Measurements from ENCODE around the gene GIGYF1. TPM values are rescaled to one million over a fixed set of nuclear protein-coding genes. Genes with fewer than 3 reads are reported as not detected.
"Not testable (repeated sequence)": the region's sequence is repeated elsewhere in the genome, so short reads cannot be mapped to it uniquely, and the experiment has no call there.

GIGYF1 gene
- polyA plus RNA-seq, 1 experiment = 4.4 TPM

DNA sequence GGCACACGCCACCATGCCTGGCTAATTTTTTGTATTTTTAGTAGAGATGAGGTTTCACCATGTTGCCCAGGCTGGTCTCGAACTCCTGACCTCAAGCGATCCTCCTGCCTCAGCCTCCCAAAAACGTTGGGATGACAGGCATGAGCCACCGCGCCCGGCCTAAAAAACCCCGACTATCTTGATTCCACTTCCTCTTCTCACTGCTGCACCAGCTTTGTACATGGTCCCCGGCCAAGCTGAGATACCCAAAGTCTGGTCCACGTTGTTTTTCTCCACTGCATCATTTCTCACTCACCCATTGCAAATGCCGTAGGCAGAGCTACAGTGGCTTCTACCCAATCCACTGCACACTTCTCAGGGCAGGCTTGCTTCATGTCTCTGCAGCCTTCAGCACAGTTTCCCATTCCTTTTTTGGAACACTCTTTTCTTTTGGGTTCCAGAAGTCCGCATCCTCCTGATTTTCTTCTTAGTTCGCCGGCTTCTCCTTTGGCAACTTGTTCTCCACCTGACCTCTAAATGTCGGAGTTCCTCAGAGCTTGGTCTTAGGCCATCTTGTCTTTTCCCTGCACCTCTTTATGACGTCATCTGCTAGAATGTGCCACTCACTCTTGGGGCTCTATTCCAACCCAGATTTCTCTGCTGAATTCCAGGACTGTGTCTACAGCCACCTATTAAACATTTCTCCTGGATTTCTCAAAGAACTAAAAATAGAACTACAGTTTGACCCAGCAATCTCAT, 26.6 kb downstream of the GIGYF1 start:
- Histone ChIP-seq H3K27me3 (ENCODE audit: control insufficient read depth, insufficient read depth, low read length) (peaks cover 19% of the 10 kb centered on the region), H3K27ac (ENCODE audit: low read depth, low read length) (no peak overlapping the region), H3K9me3 (ENCODE audit: control insufficient read depth, insufficient read depth, low read length) (no peaks in the 10 kb centered on the region), H3K4me3 (ENCODE audit: low read depth, low read length) (no peak overlapping the region)
- TF ChIP-seq, protein P1, sequence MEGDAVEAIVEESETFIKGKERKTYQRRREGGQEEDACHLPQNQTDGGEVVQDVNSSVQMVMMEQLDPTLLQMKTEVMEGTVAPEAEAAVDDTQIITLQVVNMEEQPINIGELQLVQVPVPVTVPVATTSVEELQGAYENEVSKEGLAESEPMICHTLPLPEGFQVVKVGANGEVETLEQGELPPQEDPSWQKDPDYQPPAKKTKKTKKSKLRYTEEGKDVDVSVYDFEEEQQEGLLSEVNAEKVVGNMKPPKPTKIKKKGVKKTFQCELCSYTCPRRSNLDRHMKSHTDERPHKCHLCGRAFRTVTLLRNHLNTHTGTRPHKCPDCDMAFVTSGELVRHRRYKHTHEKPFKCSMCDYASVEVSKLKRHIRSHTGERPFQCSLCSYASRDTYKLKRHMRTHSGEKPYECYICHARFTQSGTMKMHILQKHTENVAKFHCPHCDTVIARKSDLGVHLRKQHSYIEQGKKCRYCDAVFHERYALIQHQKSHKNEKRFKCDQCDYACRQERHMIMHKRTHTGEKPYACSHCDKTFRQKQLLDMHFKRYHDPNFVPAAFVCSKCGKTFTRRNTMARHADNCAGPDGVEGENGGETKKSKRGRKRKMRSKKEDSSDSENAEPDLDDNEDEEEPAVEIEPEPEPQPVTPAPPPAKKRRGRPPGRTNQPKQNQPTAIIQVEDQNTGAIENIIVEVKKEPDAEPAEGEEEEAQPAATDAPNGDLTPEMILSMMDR (IDR thresholded peaks at IDR 0.05; ENCODE audit: low read depth, low read length) = no peak
- DNase-seq (ENCODE audit: low read depth, low spot score) = no peak
- CTCF ChIA-PET = no interaction called here
- POLR2A ChIA-PET = no interaction called here

DNA sequence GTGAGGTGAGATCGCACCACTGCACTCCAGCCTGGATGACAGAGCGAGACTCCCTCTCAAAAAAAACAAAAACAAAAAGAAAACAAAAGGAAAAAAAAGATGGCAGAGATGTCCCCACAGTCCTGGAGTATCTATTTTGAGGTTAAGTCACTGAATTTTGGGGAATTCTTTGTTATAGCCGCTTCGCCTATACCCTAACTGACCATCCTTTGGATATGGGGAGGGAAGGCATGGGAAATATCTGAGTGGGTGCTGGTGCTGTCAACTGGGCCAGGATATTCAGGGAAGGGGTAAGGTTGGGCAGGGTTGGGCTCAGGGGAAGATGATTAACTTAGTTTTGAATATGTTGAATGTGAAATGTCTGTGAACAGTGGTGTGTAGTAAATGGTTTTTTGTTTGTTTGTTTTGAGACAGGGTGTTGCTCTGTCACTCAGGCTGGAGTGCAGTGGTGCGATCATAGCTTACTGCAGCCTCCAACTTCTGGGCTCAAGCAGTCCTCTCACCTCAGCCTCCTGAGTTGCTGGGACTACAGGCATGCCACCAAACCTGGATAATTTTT, 28.8 kb downstream of the GIGYF1 start:
- no peak for DNase-seq (ENCODE audit: low read depth, low spot score)
- Histone ChIP-seq H3K27me3 (ENCODE audit: control insufficient read depth, insufficient read depth, low read length) (peaks cover 19% of the 10 kb centered on the region), H3K9me3 (ENCODE audit: control insufficient read depth, insufficient read depth, low read length) (no peaks in the 10 kb centered on the region), H3K27ac (ENCODE audit: low read depth, low read length) (no peak overlapping the region), H3K4me3 (ENCODE audit: low read depth, low read length) (no peak overlapping the region)
- TF ChIP-seq, protein P1 (IDR thresholded peaks at IDR 0.05; ENCODE audit: low read depth, low read length) = no peak
- POLR2A ChIA-PET = no interaction called here
- CTCF ChIA-PET = interaction anchor here (1.0 kb wide), 1 partner anchor 105 kb away, joined by 3 read pairs; no protein-coding TSS in a partner anchor

DNA sequence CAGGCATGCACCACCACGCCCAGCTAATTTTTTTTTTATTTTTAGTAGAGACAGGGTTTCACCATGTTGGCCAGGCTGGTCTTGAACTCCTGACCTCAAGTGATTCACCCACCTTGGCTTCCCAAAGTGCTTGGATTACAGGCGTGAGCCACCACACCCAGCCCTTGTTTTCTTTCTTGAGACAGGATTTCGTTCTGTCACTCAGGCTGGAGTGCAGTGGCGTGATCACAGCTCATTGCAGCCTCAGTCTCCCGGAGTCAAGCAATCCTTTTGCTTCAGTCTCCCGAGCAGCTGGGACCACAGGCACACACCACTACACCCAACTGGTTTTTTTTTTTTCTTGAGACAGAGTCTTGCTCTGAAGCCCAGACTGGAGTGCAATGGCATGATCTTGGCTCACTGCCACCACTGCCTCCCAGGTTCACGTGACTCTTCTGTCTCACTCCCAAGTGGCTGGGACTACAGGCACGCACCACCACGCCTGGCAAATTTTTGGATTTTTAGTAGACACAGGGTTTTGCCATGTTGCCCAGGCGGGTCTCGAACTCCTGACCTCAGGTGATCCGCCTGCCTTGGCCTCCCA, 31.8 kb downstream of the GIGYF1 start:
- peaks cover 19% of the 10 kb centered on the region for H3K27me3 ChIP-seq (ENCODE audit: control insufficient read depth, insufficient read depth, low read length)
- CTCF ChIA-PET; H3K27ac ChIP-seq (ENCODE audit: low read depth, low read length); DNase-seq (ENCODE audit: low read depth, low spot score); H3K9me3 ChIP-seq (ENCODE audit: control insufficient read depth, insufficient read depth, low read length); POLR2A ChIA-PET; H3K4me3 ChIP-seq (ENCODE audit: low read depth, low read length): not testable (repeated sequence)

- no peak for DNase-seq (ENCODE audit: low read depth, low spot score)
- H3K9me3 ChIP-seq (ENCODE audit: control insufficient read depth, insufficient read depth, low read length) = peaks cover 11% of the 10 kb centered on the region; the same call in 1 of the 2 replicates
- no peak within 1 kb of the TSS for H3K4me3 ChIP-seq (ENCODE audit: low read depth, low read length)
- TF ChIP-seq, protein P1 (IDR thresholded peaks at IDR 0.05; ENCODE audit: low read depth, low read length) = no peak
- POLR2A ChIA-PET = no interaction called here
- H3K27ac ChIP-seq (ENCODE audit: low read depth, low read length) = no peak within 1 kb of the TSS
- H3K27me3 ChIP-seq (ENCODE audit: control insufficient read depth, insufficient read depth, low read length) = peaks cover 23% of the 10 kb centered on the region
- CTCF ChIA-PET = interaction anchor here (0.8 kb wide), 1 partner anchor 35 kb away, joined by 3 read pairs; no protein-coding TSS in a partner anchor
Observed at GRCh38 chr7:100655908-100656674, 38.0 kb downstream of the GIGYF1 start, which contains the start of gene ACTL6B. Gene ACTL6B (minus strand): TSS chr7:100656448. CDS start chr7:100656354, 94 bp downstream.

All from AG04450 (cell line).